NCI-H82 (cell line): ENCODE results near the gene HLCS.
A peak's percentile ranks its signal among the peaks of the same experiment; 100 is the strongest.
"Not testable (repeated sequence)": the region's sequence is repeated elsewhere in the genome, so short reads cannot be mapped to it uniquely, and the experiment has no call there.

Experiments
- DNase-seq: peaks from one replicate; lab custom pipeline; 2025; lab: John Stamatoyannopoulos, UW

HLCS gene

GRCh38 chr21:36847189-36847588 lies 119.3 kb downstream of the HLCS start:
- no peak for DNase-seq

DNA sequence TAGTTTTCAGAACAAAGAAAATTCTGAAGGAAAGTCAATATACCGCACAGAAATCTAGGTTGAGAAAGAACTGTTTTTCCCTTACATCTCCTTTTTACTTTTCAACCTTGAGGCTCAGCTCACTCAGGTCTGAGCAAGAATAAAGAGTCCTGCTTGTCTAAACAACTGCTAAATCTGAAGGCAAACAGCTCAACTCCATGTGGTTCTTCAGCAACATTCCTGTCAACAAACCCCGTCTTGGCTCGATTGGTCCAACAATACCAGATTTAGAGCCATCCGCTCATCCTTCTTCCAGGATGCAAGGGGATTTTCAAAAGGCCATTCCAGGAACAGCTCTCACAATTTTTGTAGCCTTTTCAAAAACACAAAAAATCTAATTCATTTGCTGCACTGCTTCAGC lies 119.8 kb downstream of the HLCS start:
- DNase-seq = no peak

DNA sequence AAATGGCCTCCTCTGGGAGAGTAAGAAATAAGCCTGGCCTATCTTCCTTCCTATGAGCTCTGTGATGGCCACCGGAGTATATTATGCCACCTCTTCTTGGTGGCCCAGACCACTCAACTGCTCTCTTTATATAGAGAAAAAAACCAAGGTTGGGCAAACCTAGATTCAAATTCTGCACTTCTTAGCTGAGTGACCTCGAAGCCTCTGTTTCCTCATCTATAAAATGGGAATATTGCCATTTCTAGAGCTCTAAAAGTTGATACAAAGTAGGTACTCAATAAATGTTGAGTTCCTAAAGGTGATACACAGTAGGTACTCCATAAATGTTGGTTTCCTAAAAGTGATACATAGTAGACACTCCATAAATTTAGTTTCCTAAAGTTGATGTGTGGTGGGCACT lies 120.7 kb downstream of the HLCS start:
- DNase-seq = no peak

GRCh38 chr21:36845070-36845469 lies 121.4 kb downstream of the HLCS start:
- no peak for DNase-seq

- no peak for DNase-seq
These were observed 124.6 kb downstream of the HLCS start for GRCh38 chr21:36841866-36842265.

- no peak for DNase-seq
These were observed 126.7 kb downstream of the HLCS start for GRCh38 chr21:36839735-36840134.

DNA sequence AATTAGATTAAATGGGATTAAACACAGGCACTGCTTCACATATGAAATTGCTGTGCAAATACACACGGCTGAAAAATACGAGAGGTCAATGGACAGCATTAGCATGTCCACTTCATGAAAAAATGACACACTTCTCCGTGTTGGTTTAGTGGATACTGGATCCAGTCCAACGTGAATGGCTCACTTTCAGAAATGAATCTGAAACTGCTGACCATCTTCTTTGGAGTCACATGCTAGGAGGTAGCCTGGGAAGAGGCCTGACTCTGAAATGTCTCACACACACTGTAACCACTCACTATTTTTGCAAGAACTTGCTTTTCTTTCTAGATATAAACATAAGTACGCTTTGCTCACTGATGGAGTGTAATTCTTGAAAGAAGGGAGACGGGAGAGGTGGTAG lies 127.3 kb downstream of the HLCS start:
- DNase-seq = peak; percentile 51

- no peak for DNase-seq
These were observed 131.1 kb downstream of the HLCS start for GRCh38 chr21:36835383-36835795.

DNA sequence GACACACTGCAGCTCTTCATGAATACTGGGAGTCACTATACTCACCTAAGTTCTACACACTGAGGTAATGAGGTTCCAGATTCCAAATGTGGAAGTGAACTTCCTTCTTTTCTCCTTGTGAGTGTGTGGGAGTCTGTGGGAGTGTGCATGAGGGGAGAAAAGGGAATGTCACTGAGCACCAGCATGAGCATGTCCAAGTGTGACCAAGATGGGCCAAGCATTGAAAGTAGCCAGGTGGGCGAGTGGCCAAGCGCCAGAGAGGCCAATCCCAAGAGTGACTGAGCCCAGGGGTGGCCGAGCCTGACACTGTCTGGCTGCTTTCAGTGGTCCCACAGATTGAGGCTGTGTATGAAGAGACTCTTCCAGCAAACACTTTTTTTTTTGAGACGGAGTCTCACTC lies 132.3 kb downstream of the HLCS start:
- no peak for DNase-seq

GRCh38 chr21:36830100-36830499 lies 136.4 kb downstream of the HLCS start:
- no peak for DNase-seq

GRCh38 chr21:36828891-36829515 lies 137.5 kb downstream of the HLCS start:
- peak; percentile 51 for DNase-seq

GRCh38 chr21:36828208-36828607 lies 138.3 kb downstream of the HLCS start:
- DNase-seq = no peak

- peak; percentile 46 for DNase-seq
These were observed 140.8 kb downstream of the HLCS start for GRCh38 chr21:36825658-36826057.

- no peak for DNase-seq
These were observed 145.5 kb downstream of the HLCS start for GRCh38 chr21:36821032-36821299.

DNA sequence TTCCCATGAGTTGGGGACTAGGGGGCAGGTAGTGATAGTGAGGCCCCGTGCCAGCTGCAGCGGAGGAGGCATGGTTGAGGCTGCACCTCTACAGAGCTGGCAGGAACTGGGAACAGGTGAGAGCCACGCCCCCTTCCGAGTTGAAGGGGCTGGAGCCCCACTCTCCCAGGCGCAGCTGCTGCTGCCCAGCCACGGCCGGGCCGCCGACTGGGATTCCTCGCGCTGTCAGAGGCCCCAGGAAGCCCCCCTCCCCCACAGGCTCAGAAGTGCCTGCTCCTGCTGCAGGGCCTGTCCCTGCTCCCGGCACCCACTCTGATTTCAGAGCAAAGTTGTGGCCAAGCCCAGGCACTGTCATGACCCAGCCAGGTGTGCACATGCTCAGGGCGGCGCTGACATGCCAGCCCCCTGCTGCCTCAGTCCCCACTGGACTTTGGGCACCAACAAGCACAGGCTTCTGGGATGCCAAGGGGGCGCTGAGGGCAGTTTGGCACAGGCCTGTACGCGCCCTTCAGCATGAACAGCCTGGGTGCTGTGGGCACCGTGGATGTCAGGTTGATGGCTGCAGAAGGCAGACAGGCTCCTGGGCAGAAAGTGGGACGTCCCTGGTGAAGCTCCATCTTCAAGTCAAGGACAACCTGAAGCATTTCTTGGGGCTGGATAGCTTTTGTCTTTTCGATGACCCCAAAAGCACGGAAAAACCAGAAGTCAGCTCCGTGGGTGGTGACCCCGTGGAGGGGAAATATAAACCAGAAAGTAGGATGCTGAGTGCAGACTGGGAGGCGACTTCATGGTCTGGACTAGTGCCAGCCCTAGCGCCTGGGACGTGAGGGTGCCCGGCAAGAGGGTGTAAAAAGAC lies 146.1 kb downstream of the HLCS start:
- peak; percentile 24 for DNase-seq

DNA sequence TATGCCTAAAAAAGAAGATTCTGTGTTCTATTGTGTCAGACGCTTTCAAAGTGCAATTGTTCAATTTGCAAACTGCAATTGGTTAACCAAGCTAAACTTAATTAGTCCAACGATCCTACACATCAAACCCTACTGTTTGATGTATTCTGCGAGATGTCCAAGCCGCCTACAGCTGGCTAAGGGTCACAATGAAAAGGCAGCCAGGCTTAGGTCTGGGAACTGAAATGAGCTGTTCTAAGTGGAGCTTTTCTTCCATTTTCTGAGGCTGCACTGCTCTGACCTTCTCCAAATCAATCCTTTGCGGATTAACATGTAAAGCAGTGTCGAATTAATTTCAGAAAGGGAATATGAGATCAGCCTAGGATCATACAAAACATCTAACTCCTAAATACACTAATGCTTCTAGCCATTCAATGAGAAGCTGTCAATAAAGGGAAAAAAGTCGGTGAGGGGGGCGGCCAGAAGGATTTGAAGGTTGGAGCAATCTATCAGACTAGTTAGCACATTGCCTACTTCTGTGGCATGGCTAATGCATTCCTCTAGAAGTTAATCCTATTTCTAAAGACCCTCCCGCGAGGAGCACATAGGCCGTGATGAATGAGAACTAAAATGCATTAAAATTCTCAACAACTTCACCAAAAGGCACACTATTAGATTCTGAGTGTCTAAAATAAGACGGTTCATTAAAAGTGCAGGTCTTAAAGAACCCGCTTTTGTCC lies 148.6 kb downstream of the HLCS start:
- peak; percentile 82 for DNase-seq

DNA sequence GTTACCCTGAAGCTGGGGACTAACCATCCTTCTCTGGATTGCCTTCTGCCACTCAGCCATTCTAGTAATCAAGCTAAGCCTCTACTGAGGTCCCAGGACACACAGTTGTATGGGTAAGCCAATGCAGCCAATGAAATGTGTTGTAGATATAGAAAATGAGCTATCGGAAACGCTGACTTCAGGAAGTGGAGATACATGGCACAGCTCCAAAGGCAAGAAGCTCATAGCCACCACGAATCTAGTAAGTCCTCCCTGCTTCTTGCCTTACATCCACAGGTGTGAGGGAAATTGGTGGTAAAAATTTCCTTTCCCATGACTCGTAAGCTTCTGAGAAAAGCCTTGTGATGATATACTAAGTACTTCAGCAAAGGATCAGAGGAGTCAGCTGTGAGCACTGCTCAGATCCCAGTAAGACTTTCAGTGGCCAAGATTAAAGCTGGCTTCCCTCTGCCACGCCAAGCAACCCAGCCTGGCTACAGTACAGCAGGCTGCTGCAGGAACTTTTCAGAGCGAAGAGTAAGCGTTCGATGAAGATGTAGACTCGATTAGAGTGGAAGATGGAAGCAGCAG lies 149.8 kb downstream of the HLCS start:
- peak; percentile 70 for DNase-seq

- not testable (repeated sequence) for DNase-seq
These were observed 150.4 kb downstream of the HLCS start for GRCh38 chr21:36816026-36816425.

GRCh38 chr21:36815284-36815683 lies 151.2 kb downstream of the HLCS start:
- no peak for DNase-seq

DNA sequence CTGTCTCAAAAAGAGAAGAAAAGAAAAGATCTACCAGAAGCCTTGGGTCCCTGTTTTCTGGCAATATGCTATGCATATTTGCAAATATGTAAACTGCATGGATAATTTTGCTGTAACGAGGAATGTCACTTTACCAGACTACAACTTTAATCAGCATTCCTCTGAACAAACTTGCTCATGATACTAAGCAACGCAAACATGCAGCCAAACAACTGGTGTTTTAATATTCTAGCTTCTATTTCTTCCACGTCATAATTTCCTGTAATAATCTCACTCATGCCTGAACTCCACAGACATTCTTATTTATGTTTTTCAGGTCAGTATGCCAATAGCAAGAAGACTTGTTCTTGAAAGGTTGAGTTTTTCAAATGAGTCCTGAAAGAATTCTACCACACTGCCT lies 153.4 kb downstream of the HLCS start:
- DNase-seq = no peak

- DNase-seq = no peak
These were observed 154.7 kb downstream of the HLCS start for GRCh38 chr21:36811762-36812161.

DNA sequence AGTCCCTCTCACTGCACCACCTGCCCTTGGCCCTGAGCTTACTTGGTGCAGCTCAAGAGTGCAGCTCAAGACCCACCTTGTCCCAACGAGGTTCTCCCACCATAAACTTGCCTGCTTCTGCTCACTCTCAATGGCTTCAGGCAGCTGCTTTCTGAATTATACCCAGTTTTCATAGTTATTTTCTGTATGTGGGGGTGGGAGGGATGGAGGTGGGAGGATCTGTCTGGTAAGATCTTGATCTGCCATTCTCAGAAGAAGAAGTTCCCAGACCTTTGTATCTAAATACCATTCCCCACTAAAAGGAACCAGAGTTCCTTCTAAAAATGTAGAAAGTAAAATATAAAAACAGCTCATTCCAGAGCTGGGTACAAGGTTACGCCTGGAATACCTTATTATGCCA lies 156.0 kb downstream of the HLCS start:
- DNase-seq = no peak

- DNase-seq = no peak
These were observed 159.0 kb downstream of the HLCS start for GRCh38 chr21:36807422-36807928.
